DND-41 (cell line): Measurements from ENCODE around the gene JAKMIP1.

Experiments
- ATAC-seq: fragments of 200-7000 bp; cut with Tn5 transposase; 3 replicates; pipeline ENCODE4 v1.9.1; 2021; ENCODE audit warnings: low read depth; ENCODE audit not compliant: insufficient read depth
- DNase-seq: peaks from one replicate; pipeline ENCODE4 v3.0.0-alpha.2; 2020
- H2AFZ ChIP-seq: 2 replicates; pipeline ENCODE4 v1.6.0; 2012; ENCODE audit warnings: low read depth, low read length
- H3K27ac ChIP-seq: 2 replicates; pipeline ENCODE4 v1.5.1; 2012; ENCODE audit warnings: low read length, inconsistent platforms
- H3K27me3 ChIP-seq: fragments of 200-600 bp; sonication (generic); 2 replicates; pipeline ENCODE4 v1.6.0; 2012; ENCODE audit warnings: low read length, mild to moderate bottlenecking, inconsistent platforms; ENCODE audit not compliant: insufficient read depth, poor library complexity
- H3K36me3 ChIP-seq: 2 replicates; pipeline ENCODE4 v1.5.1; 2012; ENCODE audit warnings: low read length, inconsistent platforms; ENCODE audit not compliant: insufficient read depth
- H3K4me1 ChIP-seq: 2 replicates; pipeline ENCODE4 v1.5.1; 2012; ENCODE audit warnings: mild to moderate bottlenecking, low read length; ENCODE audit not compliant: insufficient read depth
- H3K4me2 ChIP-seq: 2 replicates; pipeline ENCODE4 v1.6.0; 2012; ENCODE audit warnings: mild to moderate bottlenecking, moderate library complexity, low read length, inconsistent platforms; ENCODE audit not compliant: insufficient read depth
- H3K4me3 ChIP-seq, 2 experiments: fragments of 200-600 bp in 1 of 2; shearing (Covaris generic) in 1 of 2; 2 replicates each; pipeline ENCODE4 v1.5.1; 2012 to 2016; ENCODE audit warnings: inconsistent platforms in 2 of 2, low read length in 2 of 2, mild to moderate bottlenecking in 2 of 2, low read depth in 1 of 2, moderate library complexity in 1 of 2
- H3K79me2 ChIP-seq: 2 replicates; pipeline ENCODE4 v1.6.0; 2012; ENCODE audit warnings: low read length, inconsistent platforms; ENCODE audit not compliant: insufficient read depth
- H3K9ac ChIP-seq: 2 replicates; pipeline ENCODE4 v1.6.0; 2012; ENCODE audit warnings: low read depth, mild to moderate bottlenecking, inconsistent platforms, low read length, moderate library complexity
- H3K9me3 ChIP-seq: 2 replicates; pipeline ENCODE4 v1.5.1; 2012; ENCODE audit warnings: low read length, moderate library complexity, mild to moderate bottlenecking, inconsistent platforms; ENCODE audit not compliant: insufficient read depth, severe bottlenecking
- H4K20me1 ChIP-seq: 2 replicates; pipeline ENCODE4 v1.6.0; 2012; ENCODE audit warnings: low read length; ENCODE audit not compliant: insufficient read depth
- CTCF ChIP-seq: IDR thresholded peaks from 2 replicates; pipeline ENCODE4 v1.5.1; 2012; ENCODE audit warnings: borderline replicate concordance, low read length, moderate library complexity, mild to moderate bottlenecking; ENCODE audit not compliant: poor library complexity, severe bottlenecking; ENCODE audit errors: extremely low read depth
- EZH2 ChIP-seq: IDR thresholded peaks from 3 replicates; pipeline ENCODE4 v1.6.1; 2012; ENCODE audit warnings: borderline replicate concordance, low read depth, mild to moderate bottlenecking, moderate library complexity, low read length, inconsistent platforms; ENCODE audit not compliant: severe bottlenecking

Gene JAKMIP1

GRCh38 chr4:6050551-6050950, 149.8 kb downstream of the JAKMIP1 start:
- Histone ChIP-seq H3K27ac (no peak overlapping the region), H3K9ac (no peak overlapping the region), H2AFZ (no peak overlapping the region), H3K4me1 (no peaks in the 10 kb centered on the region), H3K27me3 (no peaks in the 10 kb centered on the region), H3K79me2 (no peaks in the 10 kb centered on the region), H3K4me2 (no peak overlapping the region), H4K20me1 (no peaks in the 10 kb centered on the region), H3K36me3 (no peaks in the 10 kb centered on the region), H3K4me3 (no peak overlapping the region), H3K9me3 (no peaks in the 10 kb centered on the region)
- no peak for DNase-seq
- no peak for ATAC-seq
- TF ChIP-seq EZH2 (no peak), CTCF (no peak)

DNA sequence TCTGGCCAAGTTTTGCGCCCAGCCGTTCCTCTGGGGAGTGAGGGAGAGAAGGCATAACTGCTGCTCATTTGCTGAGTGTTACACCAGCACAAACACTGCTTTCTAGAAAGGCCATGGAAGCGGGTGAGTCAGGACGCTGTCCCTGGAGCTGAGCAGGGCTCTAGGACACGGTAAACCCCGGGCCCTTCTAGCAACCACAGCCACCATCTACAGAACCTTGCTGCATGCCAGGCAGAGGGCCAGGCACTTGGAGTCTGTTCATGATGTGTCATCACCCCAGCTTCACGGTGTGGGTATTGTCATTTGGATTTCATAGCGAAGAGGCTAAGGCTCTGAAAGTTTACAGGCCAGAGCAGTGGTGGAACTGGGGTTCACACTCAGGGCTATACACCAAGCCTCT, 150.4 kb downstream of the JAKMIP1 start:
- Histone ChIP-seq H3K4me1 (no peaks in the 10 kb centered on the region), H3K4me2 (no peak overlapping the region)

DNA sequence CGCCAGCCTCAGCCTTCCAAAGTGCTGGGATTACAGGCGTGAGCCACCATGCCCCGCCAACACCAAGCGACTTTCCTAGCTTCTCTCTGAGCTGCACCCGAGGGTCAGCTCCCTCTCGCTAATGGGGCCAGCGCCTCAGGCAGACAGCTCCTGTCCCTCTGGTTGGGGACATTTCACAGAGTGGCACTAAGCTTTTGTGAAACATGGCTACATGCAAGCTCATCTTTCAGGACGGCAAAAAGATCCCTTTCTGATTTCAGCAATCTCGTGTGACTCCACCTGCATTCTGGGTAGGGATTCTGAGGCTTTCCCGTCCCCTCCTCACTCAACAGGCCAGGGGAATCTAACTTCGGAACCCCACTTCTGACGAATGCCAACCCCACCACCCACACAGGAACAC, 151.1 kb downstream of the JAKMIP1 start:
- Histone ChIP-seq H3K27me3 (no peaks in the 10 kb centered on the region), H3K79me2 (no peaks in the 10 kb centered on the region), H3K9me3 (no peaks in the 10 kb centered on the region), H3K36me3 (no peaks in the 10 kb centered on the region), H2AFZ (no peak overlapping the region), H3K9ac (no peak overlapping the region), H3K4me3 (no peak overlapping the region), H4K20me1 (no peaks in the 10 kb centered on the region), H3K27ac (no peak overlapping the region), H3K4me2 (no peak overlapping the region), H3K4me1 (no peaks in the 10 kb centered on the region)
- DNase-seq (no peak), ATAC-seq (no peak)
- TF ChIP-seq CTCF (no peak), EZH2 (no peak)

More for the DNA sequence above, 150.4 kb downstream of the JAKMIP1 start:
- H3K9me3 ChIP-seq = no peaks in the 10 kb centered on the region
- no peaks in the 10 kb centered on the region for H4K20me1 ChIP-seq
- no peak overlapping the region for H3K4me3 ChIP-seq
- no peak overlapping the region for H3K9ac ChIP-seq
- TF ChIP-seq CTCF (no peak), EZH2 (no peak)
- H2AFZ ChIP-seq = no peak overlapping the region
- H3K27ac ChIP-seq = no peak overlapping the region
- DNase-seq (no peak), ATAC-seq (no peak)
- no peaks in the 10 kb centered on the region for H3K36me3 ChIP-seq
- no peaks in the 10 kb centered on the region for H3K27me3 ChIP-seq
- H3K79me2 ChIP-seq = no peaks in the 10 kb centered on the region

- H2AFZ ChIP-seq = no peak overlapping the region
- H3K4me1 ChIP-seq = no peaks in the 10 kb centered on the region
- H3K9me3 ChIP-seq = no peaks in the 10 kb centered on the region
- H4K20me1 ChIP-seq = no peaks in the 10 kb centered on the region
- no peak for TF ChIP-seq EZH2
- H3K4me3 ChIP-seq = no peak overlapping the region
- H3K27me3 ChIP-seq = no peaks in the 10 kb centered on the region
- H3K79me2 ChIP-seq = no peaks in the 10 kb centered on the region
- no peak overlapping the region for H3K9ac ChIP-seq
- no peak for DNase-seq
- H3K4me2 ChIP-seq = no peak overlapping the region
- no peaks in the 10 kb centered on the region for H3K36me3 ChIP-seq
- H3K27ac ChIP-seq = no peak overlapping the region
- ATAC-seq = no peak
These were observed 151.8 kb downstream of the JAKMIP1 start for GRCh38 chr4:6048537-6048936.
